Measurements from ENCODE around the gene CDC42BPB.
A peak's percentile ranks its signal among the peaks of the same experiment; 100 is the strongest.

The CDC42BPB gene

GRCh38 chr14:103097244-103097993 is 40.1 kb upstream of the CDC42BPB start:
- in situ Hi-C loops (cut with MboI; ENCODE audit: low pct_unique_long_range_greater_than_20kb, low sequenced_read_pairs), result loop anchor here (25.0 kb wide), 1 partner anchor 190 kb away; no protein-coding TSS in a partner anchor
- DNase-seq, result no peak

- in situ Hi-C loops (cut with MboI; ENCODE audit: low pct_unique_long_range_greater_than_20kb, low sequenced_read_pairs), result loop anchor here (25.0 kb wide), 1 partner anchor 191 kb away; no protein-coding TSS in a partner anchor
- no peak for DNase-seq
These were observed 39.0 kb upstream of the CDC42BPB start for GRCh38 chr14:103096387-103096786.

GRCh38 chr14:103095210-103095778 is 37.9 kb upstream of the CDC42BPB start:
- in situ Hi-C loops (cut with MboI; ENCODE audit: low pct_unique_long_range_greater_than_20kb, low sequenced_read_pairs), result loop anchor here (25.0 kb wide), 1 partner anchor 192 kb away; no protein-coding TSS in a partner anchor

GRCh38 chr14:103094406-103095209 is 37.3 kb upstream of the CDC42BPB start, which contains the start of gene EXOC3L4:
Gene EXOC3L4, plus strand, starts transcription at chr14:103094725. Its CDS starts 5,495 bp downstream, at chr14:103100220.
- in situ Hi-C loops (cut with MboI; ENCODE audit: low pct_unique_long_range_greater_than_20kb, low sequenced_read_pairs), result loop anchor here (25.0 kb wide), 1 partner anchor 193 kb away; no protein-coding TSS in a partner anchor

More at GRCh38 chr14:103095210-103095778, 37.9 kb upstream of the CDC42BPB start:
- DNase-seq, result no peak

GRCh38 chr14:103093856-103094405 is 36.6 kb upstream of the CDC42BPB start:
- no peak for DNase-seq
- in situ Hi-C loops (cut with MboI; ENCODE audit: low pct_unique_long_range_greater_than_20kb, low sequenced_read_pairs), result loop anchor here (25.0 kb wide), 1 partner anchor 193 kb away; no protein-coding TSS in a partner anchor

More at GRCh38 chr14:103094406-103095209, 37.3 kb upstream of the CDC42BPB start, which contains the start of gene EXOC3L4:
- no peak for DNase-seq

GRCh38 chr14:103091883-103092222 is 34.5 kb upstream of the CDC42BPB start:
- in situ Hi-C loops (cut with MboI; ENCODE audit: low pct_unique_long_range_greater_than_20kb, low sequenced_read_pairs), result loop anchor here (25.0 kb wide), 1 partner anchor 195 kb away; no protein-coding TSS in a partner anchor
- no peak for DNase-seq

- DNase-seq, result peak; percentile 66
- in situ Hi-C loops (cut with MboI; ENCODE audit: low pct_unique_long_range_greater_than_20kb, low sequenced_read_pairs), result loop anchor here (25.0 kb wide), 1 partner anchor 196 kb away; no protein-coding TSS in a partner anchor
These were observed 33.9 kb upstream of the CDC42BPB start for GRCh38 chr14:103091041-103091882.

- no peak for DNase-seq
- in situ Hi-C loops (cut with MboI; ENCODE audit: low pct_unique_long_range_greater_than_20kb, low sequenced_read_pairs), result loop anchor here (25.0 kb wide), 1 partner anchor 197 kb away; no protein-coding TSS in a partner anchor
These were observed 33.2 kb upstream of the CDC42BPB start for GRCh38 chr14:103090481-103091020.

GRCh38 chr14:103089386-103090335 is 32.3 kb upstream of the CDC42BPB start:
- in situ Hi-C loops (cut with MboI; ENCODE audit: low pct_unique_long_range_greater_than_20kb, low sequenced_read_pairs), result loop anchor here (25.0 kb wide), 1 partner anchor 198 kb away; no protein-coding TSS in a partner anchor
- no peak for DNase-seq

GRCh38 chr14:103088921-103089320 is 31.6 kb upstream of the CDC42BPB start:
- no peak for DNase-seq
- in situ Hi-C loops (cut with MboI; ENCODE audit: low pct_unique_long_range_greater_than_20kb, low sequenced_read_pairs), result loop anchor here (25.0 kb wide), 1 partner anchor 198 kb away; no protein-coding TSS in a partner anchor

GRCh38 chr14:103087343-103087835 is 30.0 kb upstream of the CDC42BPB start:
- DNase-seq, result peak; percentile 11
- in situ Hi-C loops (cut with MboI; ENCODE audit: low pct_unique_long_range_greater_than_20kb, low sequenced_read_pairs), result loop anchor here (25.0 kb wide), 1 partner anchor 200 kb away; no protein-coding TSS in a partner anchor

- in situ Hi-C loops (cut with MboI; ENCODE audit: low pct_unique_long_range_greater_than_20kb, low sequenced_read_pairs), result loop anchor here (25.0 kb wide), 1 partner anchor 200 kb away; no protein-coding TSS in a partner anchor
- DNase-seq, result no peak
These were observed 29.5 kb upstream of the CDC42BPB start for GRCh38 chr14:103086771-103087342.

GRCh38 chr14:103085106-103086091 is 28.1 kb upstream of the CDC42BPB start:
- no peak for DNase-seq
- in situ Hi-C loops (cut with MboI; ENCODE audit: low pct_unique_long_range_greater_than_20kb, low sequenced_read_pairs), result loop anchor here (25.0 kb wide), 1 partner anchor 202 kb away; no protein-coding TSS in a partner anchor

GRCh38 chr14:103084021-103084919 is 26.9 kb upstream of the CDC42BPB start, which contains the start of gene LBHD2:
Gene LBHD2, plus strand, starts transcription at chr14:103084210. Its CDS starts 1,803 bp downstream, at chr14:103086013.
- DNase-seq, result no peak
- in situ Hi-C loops (cut with MboI; ENCODE audit: low pct_unique_long_range_greater_than_20kb, low sequenced_read_pairs), result loop anchor here (25.0 kb wide), 1 partner anchor 203 kb away; no protein-coding TSS in a partner anchor

Measured in KBM-7 (cell line).